Measurements from ENCODE around the gene CAMTA1. TPM values are rescaled to one million over a fixed set of nuclear protein-coding genes. Genes with fewer than 3 reads are reported as not detected.

Gene CAMTA1
- total RNA-seq, 1 experiment from 2014 or later = 82.2 TPM

- no peaks in the 10 kb centered on the region for H3K36me3 ChIP-seq (ENCODE audit: control insufficient read depth, insufficient read depth, low read length)
- no peak for DNase-seq (ENCODE audit: low read depth, low spot score)
- no peak overlapping the region for H3K4me3 ChIP-seq (ENCODE audit: low read depth in 2 of 2, low read length in 2 of 2)
- ChIA-PET POLR2A (no interaction called here), CTCF (no interaction called here)
- H3K4me1 ChIP-seq (ENCODE audit: control insufficient read depth, insufficient read depth, low read length) = peaks cover 8% of the 10 kb centered on the region
- BruUV-seq (replicated peaks) = no TSS peak
- intact Hi-C loops (cut with micrococcal nuclease; ENCODE audit: unreplicated experiment) (no loop called here), in situ Hi-C loops (cut with HindIII; ENCODE audit: low pct_unique_long_range_greater_than_20kb, low sequenced_read_pairs) (no loop called here)
- no peaks in the 10 kb centered on the region for H3K27me3 ChIP-seq (ENCODE audit: control insufficient read depth, insufficient read depth, low read length)
- no peaks in the 10 kb centered on the region for H3K9me3 ChIP-seq (ENCODE audit: control insufficient read depth, insufficient read depth, low read depth, low read length)
- H3K27ac ChIP-seq (ENCODE audit: low read length) = no peak overlapping the region
- ATAC-seq = no peak
- no peak for TF ChIP-seq TCF7L2 (IDR thresholded peaks at IDR 0.05; ENCODE audit: low read depth, low read length)
- no peak for TF ChIP-seq CTCF (IDR thresholded peaks at IDR 0.05)
- no peak for TF ChIP-seq SIN3A (IDR thresholded peaks at IDR 0.05; ENCODE audit: borderline replicate concordance, insufficient read depth, low read depth, low read length)
- TF ChIP-seq REST (IDR thresholded peaks at IDR 0.05; ENCODE audit: insufficient read depth in 1 of 2, low read depth in 2 of 2, low read length in 1 of 2) = no peak
- no peak for TF ChIP-seq POLR2AphosphoS5 (IDR thresholded peaks at IDR 0.05; ENCODE audit: low read depth, low read length)
These were observed 591.4 kb downstream of the CAMTA1 start for GRCh38 chr1:7376676-7377075.

GRCh38 chr1:7378346-7379130 is 593.3 kb downstream of the CAMTA1 start:
- ATAC-seq (no peak), DNase-seq (ENCODE audit: low read depth, low spot score) (no peak)
- no peak overlapping the region for H3K27ac ChIP-seq (ENCODE audit: low read length)
- H3K4me3 ChIP-seq (ENCODE audit: low read depth in 2 of 2, low read length in 2 of 2) = no peak overlapping the region
- H3K36me3 ChIP-seq (ENCODE audit: control insufficient read depth, insufficient read depth, low read length) = no peaks in the 10 kb centered on the region
- H3K4me1 ChIP-seq (ENCODE audit: control insufficient read depth, insufficient read depth, low read length) = peaks cover 8% of the 10 kb centered on the region
- H3K9me3 ChIP-seq (ENCODE audit: control insufficient read depth, insufficient read depth, low read depth, low read length) = no peaks in the 10 kb centered on the region
- POLR2A ChIA-PET = interaction anchor here (0.6 kb wide), 1 partner anchor 571 kb away, joined by 3 read pairs; no protein-coding TSS in a partner anchor
- no TSS peak for BruUV-seq (replicated peaks)
- intact Hi-C loops (cut with micrococcal nuclease; ENCODE audit: unreplicated experiment) (no loop called here), in situ Hi-C loops (cut with HindIII; ENCODE audit: low pct_unique_long_range_greater_than_20kb, low sequenced_read_pairs) (no loop called here)
- CTCF ChIA-PET = no interaction called here
- no peaks in the 10 kb centered on the region for H3K27me3 ChIP-seq (ENCODE audit: control insufficient read depth, insufficient read depth, low read length)
- TF ChIP-seq REST (IDR thresholded peaks at IDR 0.05; ENCODE audit: insufficient read depth in 1 of 2, low read depth in 2 of 2, low read length in 1 of 2) (no peak), SIN3A (IDR thresholded peaks at IDR 0.05; ENCODE audit: borderline replicate concordance, insufficient read depth, low read depth, low read length) (no peak), POLR2AphosphoS5 (IDR thresholded peaks at IDR 0.05; ENCODE audit: low read depth, low read length) (no peak), TCF7L2 (IDR thresholded peaks at IDR 0.05; ENCODE audit: low read depth, low read length) (no peak)
